ENCODE data around the gene LAG3.
A peak's percentile ranks its signal among the peaks of the same experiment; 100 is the strongest.

The LAG3 gene

DNA sequence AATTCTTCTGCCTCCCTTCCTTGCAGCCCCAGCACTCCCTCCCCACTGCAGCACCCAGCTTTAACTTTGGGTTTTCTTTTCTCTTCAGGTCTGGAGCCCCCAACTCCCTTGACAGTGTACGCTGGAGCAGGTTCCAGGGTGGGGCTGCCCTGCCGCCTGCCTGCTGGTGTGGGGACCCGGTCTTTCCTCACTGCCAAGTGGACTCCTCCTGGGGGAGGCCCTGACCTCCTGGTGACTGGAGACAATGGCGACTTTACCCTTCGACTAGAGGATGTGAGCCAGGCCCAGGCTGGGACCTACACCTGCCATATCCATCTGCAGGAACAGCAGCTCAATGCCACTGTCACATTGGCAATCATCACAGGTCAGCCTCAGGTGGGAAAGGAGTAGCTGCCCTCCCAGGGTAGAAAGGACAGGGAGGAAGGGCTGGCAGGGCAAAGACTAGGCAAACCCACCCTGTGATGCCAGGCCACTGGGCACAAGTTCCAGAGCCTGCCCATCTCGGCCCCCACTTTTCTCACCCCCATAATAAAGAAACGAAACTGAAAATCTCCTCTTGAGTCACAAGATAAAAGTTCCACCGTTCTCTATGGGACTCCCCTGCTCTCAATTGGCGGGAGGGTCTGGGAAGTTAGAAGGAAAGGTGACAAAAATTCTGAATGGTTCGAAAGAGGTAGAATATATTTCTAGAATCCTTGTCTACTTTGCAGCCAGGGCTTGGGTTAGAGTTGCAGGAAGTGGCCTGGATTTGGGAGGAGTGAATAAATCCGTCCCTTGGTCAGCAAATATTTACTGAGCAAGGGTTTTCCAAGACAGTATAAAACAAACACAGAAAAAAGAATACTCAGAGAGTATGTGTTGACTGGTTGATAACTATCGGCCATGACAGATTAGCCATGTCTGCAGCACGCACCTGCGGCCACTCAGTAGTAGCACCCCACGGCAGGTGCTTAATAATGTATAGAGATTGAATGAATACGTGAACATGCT lies 3.2 kb downstream of the LAG3 start:
- peak overlapping the region; percentile 30 for H3K4me3 ChIP-seq (ENCODE audit: low read depth, low read length)
- TF ChIP-seq, protein P1, sequence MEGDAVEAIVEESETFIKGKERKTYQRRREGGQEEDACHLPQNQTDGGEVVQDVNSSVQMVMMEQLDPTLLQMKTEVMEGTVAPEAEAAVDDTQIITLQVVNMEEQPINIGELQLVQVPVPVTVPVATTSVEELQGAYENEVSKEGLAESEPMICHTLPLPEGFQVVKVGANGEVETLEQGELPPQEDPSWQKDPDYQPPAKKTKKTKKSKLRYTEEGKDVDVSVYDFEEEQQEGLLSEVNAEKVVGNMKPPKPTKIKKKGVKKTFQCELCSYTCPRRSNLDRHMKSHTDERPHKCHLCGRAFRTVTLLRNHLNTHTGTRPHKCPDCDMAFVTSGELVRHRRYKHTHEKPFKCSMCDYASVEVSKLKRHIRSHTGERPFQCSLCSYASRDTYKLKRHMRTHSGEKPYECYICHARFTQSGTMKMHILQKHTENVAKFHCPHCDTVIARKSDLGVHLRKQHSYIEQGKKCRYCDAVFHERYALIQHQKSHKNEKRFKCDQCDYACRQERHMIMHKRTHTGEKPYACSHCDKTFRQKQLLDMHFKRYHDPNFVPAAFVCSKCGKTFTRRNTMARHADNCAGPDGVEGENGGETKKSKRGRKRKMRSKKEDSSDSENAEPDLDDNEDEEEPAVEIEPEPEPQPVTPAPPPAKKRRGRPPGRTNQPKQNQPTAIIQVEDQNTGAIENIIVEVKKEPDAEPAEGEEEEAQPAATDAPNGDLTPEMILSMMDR (IDR thresholded peaks at IDR 0.05; ENCODE audit: control insufficient read depth, extremely low read depth, insufficient read depth) = no peak
- DNase-seq (ENCODE audit: low read depth) = peak; percentile 82

DNA sequence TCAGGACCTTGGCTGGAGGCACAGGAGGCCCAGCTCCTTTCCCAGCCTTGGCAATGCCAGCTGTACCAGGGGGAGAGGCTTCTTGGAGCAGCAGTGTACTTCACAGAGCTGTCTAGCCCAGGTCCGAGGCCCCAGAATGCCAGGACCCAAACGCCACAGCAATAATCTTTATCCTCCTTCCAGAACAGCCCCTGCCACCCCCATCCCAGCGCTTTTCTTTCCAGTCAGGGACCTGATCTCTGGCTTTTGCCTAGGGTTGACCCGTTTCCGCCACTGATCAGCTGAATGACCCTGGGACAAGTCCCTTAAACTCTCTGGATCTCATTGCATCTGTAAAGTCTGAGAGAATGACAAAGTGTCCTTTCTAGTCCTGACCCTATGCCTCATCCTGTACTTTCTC lies 5.1 kb downstream of the LAG3 start:
- TF ChIP-seq, protein P1 (IDR thresholded peaks at IDR 0.05; ENCODE audit: control insufficient read depth, extremely low read depth, insufficient read depth) = no peak
- no peak for DNase-seq (ENCODE audit: low read depth)
- peak overlapping the region; percentile 61 for H3K4me3 ChIP-seq (ENCODE audit: low read depth, low read length)

DNA sequence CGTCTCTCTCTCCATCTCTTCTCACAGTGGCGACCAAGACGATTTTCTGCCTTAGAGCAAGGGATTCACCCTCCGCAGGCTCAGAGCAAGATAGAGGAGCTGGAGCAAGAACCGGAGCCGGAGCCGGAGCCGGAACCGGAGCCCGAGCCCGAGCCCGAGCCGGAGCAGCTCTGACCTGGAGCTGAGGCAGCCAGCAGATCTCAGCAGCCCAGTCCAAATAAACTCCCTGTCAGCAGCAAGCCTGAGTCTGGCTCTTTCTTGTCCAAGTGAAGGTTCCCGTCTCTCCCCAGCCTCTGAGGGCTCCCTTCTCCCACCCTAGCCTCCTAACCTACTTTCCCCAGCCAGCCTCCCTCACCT lies 5.9 kb downstream of the LAG3 start:
- TF ChIP-seq, protein P1 (IDR thresholded peaks at IDR 0.05; ENCODE audit: control insufficient read depth, extremely low read depth, insufficient read depth) = no peak
- DNase-seq (ENCODE audit: low read depth) = peak; percentile 44
- H3K4me3 ChIP-seq (ENCODE audit: low read depth, low read length) = peak overlapping the region; percentile 61

DNA sequence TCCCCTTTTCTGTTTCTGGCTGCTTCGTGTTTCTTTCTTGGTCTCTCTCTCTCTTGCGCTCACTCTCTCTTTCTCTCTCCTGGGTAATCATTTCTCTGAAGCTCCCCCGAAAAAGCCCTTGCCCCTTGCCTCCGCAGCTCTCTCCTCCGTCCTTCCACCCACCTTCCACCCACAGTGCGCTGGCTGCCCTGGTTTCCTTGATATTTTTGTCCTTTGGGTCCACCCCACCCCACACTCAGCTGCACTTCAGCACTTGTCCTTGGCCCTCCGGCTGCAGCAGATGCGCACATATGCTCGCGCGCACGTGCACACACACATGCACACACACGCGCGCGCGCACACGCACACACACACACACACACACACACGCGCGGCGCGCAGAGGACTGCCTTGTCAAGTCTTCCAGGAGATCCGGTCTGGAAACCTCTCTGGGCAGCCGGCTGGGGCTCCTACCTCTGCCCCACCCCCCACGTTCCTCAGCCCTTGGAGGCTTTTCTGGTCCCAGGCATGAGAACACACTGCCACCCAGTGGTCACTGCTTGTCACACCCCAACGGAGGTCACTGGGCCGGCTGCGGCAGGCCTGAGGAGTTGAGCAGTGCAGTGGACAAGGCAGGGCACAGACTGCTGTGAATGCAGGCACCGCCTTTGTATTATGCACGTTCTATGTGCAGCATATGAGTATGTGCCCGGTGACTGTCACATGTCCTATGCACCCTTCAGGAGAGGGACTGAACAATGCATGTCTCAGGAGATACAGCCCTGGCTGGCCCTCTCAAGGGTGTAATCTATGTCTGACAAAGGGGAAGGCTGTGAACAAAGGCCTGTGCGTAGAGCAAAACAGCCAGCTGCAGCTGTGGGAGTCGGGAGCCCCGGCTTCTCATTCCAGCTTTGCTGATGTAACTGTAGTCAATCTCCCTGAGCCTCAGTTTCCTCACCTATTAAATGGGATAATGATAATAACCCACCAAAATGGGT lies 6.5 kb downstream of the LAG3 start:
- TF ChIP-seq, protein P1 (IDR thresholded peaks at IDR 0.05; ENCODE audit: control insufficient read depth, extremely low read depth, insufficient read depth) = peak; percentile 98
- H3K4me3 ChIP-seq (ENCODE audit: low read depth, low read length) = peak overlapping the region; percentile 61
- DNase-seq (ENCODE audit: low read depth) = peak; percentile 92

DNA sequence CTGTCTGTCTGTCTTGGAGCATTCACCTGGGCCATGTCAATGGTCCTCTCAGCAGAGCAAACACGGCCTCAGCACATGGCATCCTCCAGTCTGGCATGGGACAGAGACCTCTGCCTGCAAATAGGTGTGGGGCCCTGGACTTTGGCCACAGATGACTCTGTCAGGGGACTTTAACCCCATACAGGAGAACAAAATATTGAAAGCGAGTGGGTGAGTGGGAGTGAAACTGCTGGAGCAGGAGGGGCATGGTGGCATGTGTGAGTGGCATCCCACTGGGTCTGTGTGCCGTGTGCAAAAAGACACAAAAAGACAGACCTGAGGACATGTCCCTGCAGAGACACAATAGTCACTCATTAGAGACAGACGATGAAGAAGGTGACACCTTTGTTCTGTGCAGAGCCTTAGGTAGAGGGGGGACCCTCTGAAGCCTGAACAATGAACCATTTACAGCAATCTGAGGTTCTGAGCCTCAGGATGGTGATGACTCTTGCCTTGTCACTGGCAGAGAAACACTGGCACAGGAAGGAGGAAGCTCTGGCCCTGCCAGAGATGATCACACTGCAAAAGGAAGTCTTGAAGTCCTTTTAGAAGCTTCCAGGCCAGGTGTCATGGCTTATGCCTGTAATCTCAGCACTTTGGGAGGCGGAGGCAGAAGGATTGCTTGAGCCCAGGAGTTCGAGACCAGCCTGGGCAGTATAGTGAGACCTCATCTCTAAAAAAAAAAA lies 7.5 kb downstream of the LAG3 start:
- TF ChIP-seq, protein P1 (IDR thresholded peaks at IDR 0.05; ENCODE audit: control insufficient read depth, extremely low read depth, insufficient read depth) = no peak
- no peak overlapping the region for H3K4me3 ChIP-seq (ENCODE audit: low read depth, low read length)
- peak; percentile 50 for DNase-seq (ENCODE audit: low read depth)

DNA sequence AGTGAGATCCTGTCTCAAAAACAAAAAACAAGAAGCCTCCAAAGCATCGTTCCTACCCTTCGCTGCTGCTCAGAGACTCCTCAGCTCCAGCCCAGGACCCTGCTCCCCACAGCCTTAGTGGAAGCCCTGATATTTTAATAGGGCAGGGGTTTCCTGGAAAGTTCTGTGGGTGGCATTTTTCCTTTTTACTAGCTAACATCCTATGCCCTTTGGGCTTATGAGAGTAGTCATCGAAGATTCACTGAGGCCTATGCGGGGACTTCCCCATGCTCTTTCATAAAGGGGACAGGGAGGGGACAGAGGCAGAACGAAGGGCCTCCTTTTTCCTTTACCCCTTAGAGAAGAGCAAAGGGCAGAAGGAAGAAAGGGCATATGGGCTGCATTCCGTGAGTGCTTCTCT lies 8.3 kb downstream of the LAG3 start:
- TF ChIP-seq, protein P1 (IDR thresholded peaks at IDR 0.05; ENCODE audit: control insufficient read depth, extremely low read depth, insufficient read depth) = no peak
- no peak overlapping the region for H3K4me3 ChIP-seq (ENCODE audit: low read depth, low read length)
- DNase-seq (ENCODE audit: low read depth) = no peak

All from LNCaP clone FGC (cell line).